Stimulated activated CD8-positive, alpha-beta memory T cell treated with anti-CD3 and anti-CD28 coated beads, Interleukin-7, amount 100 ng/mL, for 24 hours (primary cell): Measurements from ENCODE around the gene TRAPPC12.
"Not testable (repeated sequence)": the region's sequence is repeated elsewhere in the genome, so short reads cannot be mapped to it uniquely, and the experiment has no call there.

Experiments
- DNase-seq: peaks from one replicate; pipeline ENCODE4 v3.0.0-alpha.2; 2020; ENCODE audit warnings: low read depth

Gene TRAPPC12

DNA sequence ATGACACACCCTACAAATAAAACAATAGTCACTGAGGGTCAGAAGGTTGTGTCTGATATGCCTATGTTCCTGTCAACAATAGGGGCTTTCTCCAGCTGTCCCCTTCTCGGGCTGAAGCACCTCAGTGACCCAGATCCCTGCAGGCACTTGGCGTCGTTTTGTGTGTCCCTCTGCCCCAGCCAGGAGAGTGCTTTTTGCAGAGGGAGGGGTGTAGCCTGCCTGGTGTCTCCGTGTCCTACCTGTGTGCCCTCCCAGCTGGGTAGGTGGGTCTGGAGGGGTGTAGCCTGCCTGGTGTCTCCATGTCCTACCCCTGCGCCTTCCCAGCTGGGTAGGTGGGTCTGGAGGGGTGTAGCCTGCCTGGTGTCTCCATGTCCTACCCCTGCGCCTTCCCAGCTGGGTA is 74.5 kb downstream of the TRAPPC12 start:
- DNase-seq: not testable (repeated sequence)

DNA sequence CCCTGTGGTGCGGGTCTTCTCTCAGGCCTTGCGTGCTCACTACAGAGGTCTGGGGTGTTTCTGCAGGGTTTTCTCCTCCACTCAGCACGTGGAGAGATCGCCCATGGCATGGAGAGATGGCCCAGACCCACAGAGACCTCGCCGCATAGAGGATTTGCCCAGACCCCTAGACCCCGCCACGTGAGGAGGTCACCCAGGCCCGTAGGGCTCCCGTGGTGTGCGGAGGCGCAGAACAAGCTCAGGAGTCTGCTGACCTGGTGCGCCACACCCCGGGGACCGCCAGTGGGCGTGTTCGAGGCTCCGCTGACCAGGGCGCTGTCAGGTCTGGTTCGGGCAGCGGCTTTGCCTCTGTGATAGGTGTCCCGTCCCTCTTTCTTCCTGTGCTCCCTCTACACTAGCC is 75.3 kb downstream of the TRAPPC12 start:
- no peak for DNase-seq

DNA sequence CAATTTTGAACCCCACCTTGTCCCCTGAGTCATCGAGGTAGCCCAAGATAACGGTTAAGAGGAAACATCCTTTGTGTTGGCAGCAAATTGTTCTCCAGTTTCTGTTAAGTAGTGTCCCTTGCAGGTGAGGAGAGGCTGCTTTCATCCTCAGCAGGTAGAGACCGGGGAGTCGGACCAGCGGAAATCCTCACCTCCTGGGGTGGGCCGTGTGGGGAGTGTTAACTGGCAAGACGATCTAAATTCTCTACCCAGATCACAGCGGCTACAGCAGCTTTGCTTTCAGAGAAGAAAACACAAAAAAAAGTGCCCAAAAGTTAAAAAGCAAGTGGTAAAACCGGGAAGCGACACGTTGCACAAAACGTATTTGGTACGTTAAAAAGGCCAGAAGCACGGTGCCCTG is 76.6 kb downstream of the TRAPPC12 start:
- DNase-seq: no peak

DNA sequence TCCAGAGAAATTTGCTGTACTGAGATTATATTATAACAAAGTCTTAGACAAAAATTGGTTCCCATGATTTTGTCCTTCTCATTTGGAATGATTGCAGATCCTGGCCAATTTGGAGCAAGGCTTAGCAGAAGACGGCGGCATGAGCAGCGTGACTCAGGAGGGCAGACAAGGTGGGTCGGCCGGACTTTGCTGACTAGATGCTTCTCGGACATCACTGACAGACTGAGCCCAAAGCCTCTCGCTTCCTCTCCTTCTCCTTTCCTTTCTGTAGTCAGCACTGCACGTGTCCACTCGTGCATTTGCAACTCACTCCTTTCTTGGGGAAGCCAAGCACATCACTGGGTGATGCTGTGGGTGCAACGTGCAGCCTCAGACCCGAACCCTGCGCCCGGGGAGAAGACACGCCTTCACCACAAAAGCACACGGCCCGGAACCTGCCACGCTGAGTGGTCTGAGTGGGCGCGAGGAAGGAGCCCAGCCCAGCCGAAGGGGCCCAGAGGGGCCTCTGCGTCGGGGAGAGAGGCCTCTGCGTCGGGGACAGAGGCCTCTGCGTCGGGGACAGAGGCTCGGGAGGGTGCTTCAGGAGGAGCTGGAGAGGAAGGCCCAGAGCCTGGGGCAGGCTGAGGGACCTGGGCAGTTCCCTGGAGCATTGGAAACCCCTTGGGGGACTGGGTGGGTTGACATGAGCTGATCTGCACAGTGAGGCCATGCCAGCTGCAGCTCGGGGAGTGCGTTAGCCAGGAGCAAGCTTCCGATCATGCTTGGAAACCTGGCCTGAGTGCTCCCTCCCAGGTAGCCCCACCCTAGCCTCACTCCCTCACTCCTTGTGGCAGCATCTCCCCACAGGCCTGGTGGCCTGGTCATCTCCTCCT is 78.3 kb downstream of the TRAPPC12 start:
- no peak for DNase-seq

DNA sequence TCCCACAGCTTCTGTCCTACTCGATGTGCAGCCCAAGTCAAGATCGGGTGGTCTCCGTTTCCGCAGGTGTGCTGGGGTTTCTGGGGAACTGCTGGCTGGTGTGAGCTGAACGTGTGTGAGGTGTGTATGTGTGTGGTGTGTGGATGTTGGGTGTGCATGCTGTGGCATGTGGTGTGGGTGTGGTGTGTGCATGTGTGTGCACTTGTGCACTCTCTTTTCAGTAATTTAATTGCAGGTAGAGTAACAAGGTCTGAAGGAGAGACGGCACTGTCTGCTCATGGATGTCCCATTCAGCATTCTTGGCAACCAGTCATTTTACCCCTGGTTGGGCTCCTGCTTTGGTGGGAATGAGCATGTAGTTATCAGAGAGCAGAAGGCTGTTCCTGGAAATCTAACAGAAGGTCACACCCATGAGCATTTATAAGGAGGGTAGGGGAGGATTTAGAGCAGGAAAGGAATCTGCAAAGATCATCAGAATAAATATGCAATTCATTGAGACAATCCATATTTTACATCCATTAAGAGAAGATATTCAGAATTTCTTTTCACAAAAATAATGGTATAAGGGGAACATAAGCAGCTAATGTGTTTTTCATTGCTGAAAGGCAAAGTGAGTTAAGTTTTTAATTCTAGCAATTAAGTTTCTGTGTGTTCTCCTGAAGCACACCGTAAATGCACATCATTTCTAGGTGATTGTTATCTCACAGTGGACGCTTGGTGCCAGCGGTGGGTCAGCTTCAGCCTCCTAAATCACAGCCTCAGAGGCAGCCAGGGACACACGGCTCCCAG is 79.1 kb downstream of the TRAPPC12 start:
- DNase-seq: no peak

DNA sequence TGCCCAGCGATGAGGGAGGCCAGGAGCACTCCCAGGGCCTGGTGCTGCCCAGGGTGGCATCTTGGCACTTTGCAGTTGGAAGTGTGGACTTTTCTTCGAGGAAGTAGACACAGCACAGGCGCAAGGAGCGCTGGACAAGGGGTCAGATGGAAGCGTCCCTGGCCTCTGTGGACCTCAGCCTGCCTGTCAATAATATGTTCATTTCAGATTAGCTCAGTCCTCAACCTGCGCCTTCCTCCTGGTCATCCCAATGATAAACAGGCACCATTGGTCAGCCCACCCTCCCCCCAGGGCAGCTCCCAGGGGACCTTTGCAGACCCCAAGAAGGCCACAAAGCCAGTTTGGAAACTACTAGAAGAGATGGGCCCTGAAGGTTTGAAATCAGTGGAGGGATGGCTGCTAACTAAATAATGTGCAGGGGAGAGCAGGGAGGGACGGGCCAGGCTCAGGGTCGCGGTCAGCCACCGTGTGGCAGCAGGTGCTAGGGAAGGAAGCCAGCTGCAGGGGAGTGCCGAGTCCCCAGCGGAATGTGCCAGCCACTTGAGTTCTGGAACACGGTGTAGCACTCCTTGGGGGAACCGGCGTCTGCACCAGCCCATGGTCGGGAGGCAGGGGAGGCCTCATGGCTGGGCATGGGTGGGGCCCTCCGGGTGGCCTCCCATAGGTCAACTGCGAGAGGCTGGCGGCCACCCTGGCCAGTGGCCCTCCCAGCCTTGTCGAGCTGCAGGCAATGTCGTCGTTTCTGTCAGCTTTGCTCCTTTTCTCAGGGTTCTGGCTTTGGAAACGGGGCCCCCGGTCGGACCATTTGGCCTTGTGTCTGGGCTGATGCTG is 79.9 kb downstream of the TRAPPC12 start:
- DNase-seq: no peak

DNA sequence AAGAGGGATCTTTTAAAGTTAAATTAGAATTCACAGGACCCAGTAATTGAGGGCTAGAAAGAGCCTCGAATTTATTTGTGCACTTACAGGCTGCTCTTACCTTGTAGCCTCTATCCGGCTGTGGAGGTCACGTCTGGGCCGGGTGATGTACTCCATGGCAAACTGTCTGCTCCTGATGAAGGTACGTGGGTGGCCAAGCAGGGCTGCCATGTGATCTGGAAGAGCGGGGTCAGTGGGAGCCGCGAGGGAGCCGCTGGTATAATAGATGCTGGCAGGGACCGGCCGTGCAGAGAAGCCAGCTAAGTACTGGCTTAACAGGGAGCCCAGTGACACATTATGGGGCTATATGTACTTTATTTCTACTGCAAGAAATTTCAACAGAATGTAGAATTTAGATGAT is 80.7 kb downstream of the TRAPPC12 start:
- no peak for DNase-seq

DNA sequence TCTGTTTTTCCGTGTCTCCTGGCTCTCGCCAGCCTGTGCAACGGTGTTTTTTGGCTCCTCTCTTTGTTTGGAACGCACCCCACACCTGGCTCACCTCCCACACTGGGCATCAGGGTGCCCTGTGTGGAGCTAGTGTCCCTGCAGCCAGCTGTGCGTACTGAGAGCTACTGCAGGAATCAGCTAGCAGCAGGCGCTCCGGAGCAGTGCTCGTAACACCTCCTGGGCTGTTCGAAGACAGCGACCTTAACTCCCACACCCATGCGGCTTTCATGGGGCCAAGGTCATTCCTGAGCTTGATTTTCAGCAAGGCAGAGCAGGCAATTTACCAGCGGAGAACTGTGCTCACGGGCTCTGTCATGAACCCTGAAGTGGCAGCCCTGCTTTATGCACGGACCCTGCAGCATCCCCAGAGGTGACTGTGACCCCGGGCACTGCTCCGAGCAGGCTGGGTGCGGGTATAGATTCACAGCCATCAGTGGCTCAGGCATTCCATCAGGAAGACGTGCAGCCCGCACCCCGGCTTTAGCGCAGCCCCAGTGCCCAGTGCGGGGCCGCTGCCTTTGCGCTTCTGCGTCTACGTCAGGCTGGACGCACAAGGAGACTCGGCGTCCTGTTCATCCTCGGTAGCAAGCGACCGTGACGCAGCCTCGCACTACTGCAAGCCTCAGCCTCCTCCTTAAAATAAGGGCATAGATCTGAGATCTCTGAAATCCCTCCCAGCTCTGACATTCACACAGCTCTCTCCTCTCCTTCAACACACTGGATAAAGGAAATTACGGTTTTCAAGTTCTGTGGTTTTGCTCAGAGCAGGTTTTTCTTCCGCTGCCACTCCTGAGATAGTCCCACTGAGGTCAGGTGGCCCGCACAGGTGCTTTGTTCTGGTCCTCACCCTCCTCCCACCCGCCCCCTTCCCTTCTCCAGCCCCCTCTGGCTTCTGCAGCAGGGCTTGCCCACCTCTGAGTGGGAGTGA is 81.6 kb downstream of the TRAPPC12 start:
- no peak for DNase-seq

DNA sequence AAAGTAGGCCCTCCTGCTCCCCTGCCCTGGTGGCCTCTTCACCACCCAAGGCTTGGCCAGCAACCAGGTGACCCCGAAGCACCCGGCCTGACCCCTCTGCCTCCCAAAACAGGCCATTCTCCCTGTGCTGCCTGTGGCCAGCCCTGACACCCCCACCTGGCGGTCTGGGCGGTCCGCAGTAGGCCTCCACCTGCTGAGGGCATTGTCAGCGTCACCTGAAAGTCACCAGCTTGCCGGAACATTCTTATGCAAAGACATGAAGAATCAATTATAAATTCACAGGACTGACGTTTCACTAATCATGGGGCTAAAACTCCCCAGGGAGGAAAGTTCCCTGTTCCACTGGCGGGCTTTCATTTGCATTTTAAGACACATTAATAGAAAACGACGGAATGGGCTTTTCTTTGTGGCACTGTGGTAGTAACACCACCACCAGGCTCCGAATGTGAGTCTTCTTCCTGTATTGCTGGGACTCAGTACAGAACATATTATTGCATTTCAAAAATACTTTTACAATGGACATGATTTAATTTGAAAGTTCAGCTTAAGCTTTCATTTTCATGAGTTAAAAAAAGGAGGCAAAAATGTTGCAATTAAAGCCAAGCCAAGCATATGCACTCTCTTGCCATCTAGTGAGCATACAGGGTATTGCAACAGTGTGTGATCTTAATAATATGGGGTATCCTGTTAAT is 82.5 kb downstream of the TRAPPC12 start:
- DNase-seq: no peak

DNA sequence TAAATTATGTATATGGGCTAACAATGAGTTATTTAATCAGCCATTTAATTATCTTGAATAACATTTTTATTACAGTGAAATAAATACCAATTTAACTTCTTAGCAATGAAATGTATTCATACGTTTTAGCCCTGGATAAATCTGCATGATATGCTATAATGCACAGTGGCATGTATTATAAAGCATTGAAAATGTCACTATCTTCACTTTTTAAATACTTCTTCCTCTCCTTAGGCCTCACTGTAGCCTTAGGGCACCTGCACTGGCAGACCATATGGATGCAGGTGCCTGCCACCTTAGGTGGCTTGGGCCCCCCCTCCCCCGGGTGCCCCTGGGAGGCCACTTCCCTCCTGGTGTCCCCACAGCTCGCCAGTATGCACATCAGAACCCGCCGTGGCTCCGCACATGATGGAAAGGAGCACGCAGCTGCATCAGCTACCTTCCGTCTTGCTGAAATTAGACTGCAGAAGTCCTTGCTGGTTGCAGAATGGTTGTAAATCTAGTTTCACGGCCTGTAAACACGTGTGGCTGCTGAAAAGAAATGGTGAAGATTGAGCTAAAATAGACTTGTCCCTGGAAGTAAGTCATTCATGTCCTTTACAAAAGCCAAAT is 83.1 kb downstream of the TRAPPC12 start:
- DNase-seq: no peak

DNA sequence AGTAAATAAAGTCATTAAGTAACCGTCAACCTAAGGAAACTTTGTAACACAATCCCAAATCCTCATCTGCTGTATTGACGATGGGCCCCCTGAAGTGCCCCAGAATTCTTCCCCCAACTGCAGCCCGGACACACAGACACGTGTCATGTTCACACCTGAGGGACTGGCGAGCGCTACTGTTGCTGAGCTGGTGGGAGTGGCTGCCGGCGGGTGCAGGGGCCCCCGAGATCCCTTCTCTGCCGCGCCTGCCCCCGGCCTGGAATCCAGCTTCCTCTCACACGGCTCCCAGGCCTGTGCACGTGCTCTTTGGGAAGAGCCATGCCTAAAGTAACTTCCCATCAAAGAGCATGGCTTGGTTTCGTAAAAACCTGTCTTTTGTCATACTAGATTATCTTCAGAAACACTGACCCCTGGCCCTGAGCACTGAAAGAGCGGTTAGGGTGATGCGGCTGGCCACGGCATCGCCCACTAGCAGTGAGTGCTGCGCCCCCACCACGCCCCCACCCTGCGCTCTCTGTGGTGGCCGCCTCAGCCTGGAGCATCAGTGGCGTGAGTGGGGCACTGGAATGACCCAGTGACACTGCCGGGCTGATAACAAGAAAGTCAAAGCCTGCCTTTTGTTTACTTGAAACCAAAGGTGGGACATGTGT is 83.8 kb downstream of the TRAPPC12 start:
- no peak for DNase-seq

DNA sequence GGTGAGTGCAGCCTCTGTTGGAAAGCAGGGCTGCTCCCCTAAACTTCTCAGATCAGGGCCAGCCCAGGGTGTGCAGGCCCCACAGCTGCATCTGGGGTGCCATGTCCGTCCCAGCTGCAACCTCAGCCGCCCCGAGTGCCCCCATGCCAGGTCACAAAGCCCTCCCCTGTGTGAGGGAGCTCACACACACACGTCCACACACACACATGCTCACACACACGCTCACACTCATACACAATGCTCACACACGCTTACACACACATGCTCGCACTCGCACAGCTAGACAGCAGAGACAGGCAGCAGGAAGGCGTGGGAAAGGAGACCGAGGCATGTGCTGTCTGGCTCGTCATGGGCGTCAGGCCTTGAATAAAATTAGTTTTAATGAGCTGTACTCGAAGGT is 84.5 kb downstream of the TRAPPC12 start:
- no peak for DNase-seq

DNA sequence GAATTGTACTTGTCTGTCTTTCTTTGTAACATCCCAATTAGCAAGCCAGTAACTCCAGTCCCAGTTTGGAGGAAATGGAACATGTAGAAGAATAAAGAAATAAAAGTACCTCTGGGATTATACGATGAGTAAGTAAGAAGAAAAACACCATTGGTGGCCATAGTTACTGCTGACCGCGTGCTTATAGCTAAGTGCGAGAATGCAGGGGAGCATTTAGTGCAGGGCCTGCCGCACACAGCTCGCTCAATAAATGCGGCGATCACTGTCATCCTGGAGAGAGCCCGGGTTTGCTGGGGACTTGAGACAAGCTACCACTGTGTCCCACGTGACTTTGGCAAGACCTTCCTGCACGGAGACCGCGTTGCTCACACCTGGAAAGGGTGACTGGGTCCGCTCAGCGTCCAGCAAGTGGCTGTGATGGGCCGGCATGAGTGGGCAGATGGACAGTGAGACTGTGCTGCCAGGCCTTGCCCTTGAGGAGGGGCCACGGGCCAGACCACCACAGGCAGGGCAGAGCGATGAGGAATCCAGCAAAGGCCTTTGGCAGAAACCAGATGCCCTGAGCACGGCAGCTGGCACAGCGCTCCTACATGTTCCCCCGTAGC is 85.0 kb downstream of the TRAPPC12 start:
- no peak for DNase-seq

DNA sequence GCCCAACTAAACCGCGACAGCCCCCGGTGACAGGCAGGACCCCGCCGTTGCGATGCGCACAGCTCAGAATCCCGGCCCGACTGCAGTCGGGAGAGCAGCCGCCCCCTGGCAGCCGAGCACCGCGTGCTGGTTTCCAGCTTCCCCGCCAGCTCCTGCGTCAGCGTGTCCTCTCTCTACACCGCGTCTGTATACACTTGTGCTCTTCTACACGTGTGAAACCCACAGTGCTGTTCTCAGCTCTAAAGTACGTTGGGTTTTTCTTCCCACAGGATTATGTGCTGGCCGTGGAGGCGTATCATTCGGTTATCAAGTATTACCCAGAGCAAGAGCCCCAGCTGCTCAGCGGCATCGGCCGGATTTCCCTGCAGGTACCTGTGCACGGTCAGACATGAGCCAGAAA is 85.8 kb downstream of the TRAPPC12 start:
- DNase-seq: no peak

DNA sequence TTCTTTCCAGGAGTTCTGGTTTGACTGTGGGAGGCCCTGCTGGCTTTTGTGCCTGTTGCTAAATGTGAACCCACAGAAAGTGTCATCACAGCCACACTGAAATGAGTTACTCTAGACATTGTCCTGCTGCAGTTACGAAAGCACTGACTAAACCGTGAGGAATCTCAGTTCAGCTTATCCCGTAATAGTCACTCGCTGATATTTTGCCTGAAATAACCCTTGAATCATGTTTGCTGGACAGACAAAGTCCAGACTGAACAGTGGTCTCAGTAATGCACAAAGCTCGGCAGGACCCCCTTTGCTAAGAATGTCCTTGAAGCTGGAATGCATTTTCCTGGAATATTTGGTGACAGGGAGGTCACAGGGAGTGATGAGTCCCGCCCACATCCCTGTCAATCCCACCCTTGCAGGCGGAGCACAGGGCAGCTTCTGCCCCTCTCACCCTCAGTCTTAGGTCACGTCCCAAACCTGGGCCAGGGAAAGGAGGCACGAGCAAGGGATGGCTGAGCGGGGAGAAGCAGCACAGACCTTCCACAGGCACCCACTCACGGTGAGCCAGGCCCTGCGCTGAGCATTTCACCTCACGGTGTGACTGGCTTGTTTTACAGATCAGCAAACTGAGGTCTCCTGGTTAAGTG is 86.5 kb downstream of the TRAPPC12 start:
- DNase-seq: no peak

DNA sequence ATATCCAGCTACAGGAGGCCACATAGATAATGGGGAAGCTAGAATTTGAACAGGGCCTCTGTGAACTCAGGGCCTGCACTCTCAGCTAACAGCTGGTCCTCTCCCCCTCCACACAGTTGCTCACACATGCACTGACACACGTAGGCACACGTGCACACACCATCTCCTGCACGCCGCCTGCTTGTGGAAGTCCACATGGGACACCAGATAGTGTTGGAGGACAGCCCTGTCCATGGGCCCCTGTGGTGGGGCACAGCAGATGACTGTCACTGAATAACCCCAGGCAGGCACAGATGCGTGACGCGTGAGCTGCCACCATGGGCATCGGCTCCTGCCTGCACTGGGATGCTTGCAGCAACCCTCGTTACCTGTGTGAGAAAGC is 87.0 kb downstream of the TRAPPC12 start:
- no peak for DNase-seq

DNA sequence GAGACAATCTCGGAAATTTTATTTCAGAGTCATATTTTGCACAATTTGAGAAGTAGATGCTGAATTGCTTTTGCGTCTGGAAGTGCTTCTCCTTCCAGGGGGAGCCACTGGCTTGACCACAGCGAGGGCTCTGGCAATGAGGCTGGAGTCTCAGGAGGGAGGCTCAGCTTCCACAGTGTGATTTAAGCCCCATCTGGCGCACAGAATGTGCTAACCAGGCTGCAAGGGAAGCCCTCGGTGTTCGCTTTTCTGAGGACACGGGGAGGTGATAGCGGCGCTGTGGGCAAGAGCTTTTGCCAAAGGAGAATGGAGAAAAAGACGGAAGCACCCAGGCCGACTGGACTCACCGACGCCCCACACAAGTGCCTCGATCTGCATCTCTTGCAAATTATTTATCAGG is 87.5 kb downstream of the TRAPPC12 start:
- DNase-seq: no peak

DNA sequence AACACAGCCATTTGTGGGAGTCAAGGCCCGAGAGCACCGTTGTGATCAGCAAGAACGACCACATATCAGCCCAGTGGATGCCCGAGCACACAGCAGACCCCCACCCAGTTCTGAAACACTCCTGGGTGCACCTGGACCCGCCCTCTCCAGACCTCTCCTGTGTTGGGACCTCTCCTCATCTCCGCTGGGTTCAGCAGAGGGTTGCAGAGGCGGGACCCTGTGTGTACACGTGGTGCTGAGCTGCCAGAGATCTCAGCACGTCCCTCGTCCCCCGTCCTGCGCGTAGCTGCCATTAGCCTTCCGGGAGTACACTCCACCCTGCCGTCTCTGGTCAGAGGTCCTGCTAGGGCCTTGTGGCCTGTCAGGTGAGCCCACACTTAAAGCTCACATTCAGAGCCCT is 88.2 kb downstream of the TRAPPC12 start:
- no peak for DNase-seq
